Activated CD8-positive, alpha-beta memory T cell treated with anti-CD3 and anti-CD28 coated beads, Interleukin-2, amount 50 U/mL, for 1 hour (primary cell): ENCODE results near the gene DLG5.

Experiments
- DNase-seq: peaks from one replicate; pipeline ENCODE4 v3.0.0-alpha.2; 2020; ENCODE audit errors: extremely low read depth

The DLG5 gene

DNA sequence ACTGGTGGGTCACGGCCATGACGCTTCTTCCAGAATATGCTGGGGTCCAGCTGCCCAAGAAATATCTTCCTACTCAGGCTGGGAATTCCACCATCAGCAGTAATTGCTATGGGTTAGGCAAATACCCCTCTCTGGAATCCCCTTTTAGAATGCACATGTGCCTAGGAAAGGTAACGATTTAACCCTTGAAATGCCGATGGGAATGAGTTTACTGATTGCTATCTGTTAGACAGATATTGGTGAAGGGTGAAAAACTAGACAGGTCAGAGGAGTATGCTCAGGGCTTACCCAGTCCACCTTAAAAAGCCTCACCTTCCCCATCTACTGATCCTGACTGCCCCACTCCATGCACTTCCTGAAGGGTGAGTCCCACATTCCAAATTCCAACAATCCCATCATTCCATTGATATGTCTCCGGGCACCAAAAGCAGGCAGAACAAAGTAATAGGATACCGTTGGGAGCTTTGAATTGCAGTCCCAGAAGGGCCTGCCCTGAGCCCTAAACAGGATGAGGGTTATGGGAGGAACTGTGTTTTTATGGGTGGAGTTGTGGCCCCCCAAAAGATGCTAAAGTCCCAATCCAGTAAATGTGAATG is 59.3 kb downstream of the DLG5 start:
- no peak for DNase-seq

DNA sequence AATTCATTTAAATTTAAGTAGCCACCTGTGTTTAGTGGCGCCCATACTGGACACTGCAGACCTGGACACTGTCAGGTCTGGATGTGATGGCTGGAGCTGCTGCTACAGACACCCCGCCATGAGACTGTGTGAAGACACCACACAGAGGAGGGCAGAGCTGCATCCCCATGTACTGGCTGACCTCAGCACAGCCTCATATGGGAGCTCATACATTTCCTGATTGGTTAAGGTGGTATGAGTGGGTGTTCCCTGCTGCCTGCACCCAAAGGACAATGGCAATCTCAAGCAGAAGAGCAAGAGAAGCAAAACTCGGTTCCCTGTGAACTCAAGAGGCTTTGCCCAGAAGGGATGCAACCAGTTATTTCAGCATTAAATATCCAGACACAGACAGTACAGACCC is 60.0 kb downstream of the DLG5 start:
- no peak for DNase-seq

DNA sequence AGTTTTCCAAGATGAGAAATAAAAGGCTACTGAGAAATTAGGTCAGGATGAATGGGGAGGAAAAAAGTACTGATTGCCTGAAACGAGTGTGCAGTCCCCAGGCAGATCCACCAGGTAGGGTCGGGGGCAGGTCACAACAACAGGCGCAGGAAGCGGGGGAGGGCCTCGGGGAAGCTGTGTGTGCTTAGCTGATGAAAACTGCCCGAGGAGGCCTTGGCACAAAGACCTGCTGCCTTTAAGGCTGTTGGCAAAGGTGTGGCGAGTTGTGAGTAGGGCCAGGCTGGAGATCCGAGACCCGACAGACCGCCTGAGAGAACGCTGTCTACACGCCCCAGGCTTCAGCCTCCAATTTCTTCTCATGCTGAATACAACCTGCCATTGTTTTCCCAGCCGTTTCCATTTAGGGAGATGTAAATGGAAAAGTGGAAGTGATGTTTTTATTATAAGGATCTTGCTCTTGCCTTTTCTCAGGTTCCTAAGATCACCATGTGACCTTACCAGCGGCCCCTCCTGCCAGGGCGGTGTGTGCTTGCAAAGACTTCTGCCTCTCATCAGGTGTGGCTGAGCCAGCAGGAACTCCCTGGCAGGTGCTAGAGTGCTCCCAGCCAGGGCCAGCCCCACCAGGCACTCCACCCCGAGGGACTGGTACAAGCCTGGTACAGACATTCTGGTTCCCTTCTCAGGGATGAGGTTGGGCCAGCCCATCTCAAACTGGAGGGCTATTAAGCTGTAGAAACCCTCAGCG is 60.8 kb downstream of the DLG5 start:
- DNase-seq: no peak

DNA sequence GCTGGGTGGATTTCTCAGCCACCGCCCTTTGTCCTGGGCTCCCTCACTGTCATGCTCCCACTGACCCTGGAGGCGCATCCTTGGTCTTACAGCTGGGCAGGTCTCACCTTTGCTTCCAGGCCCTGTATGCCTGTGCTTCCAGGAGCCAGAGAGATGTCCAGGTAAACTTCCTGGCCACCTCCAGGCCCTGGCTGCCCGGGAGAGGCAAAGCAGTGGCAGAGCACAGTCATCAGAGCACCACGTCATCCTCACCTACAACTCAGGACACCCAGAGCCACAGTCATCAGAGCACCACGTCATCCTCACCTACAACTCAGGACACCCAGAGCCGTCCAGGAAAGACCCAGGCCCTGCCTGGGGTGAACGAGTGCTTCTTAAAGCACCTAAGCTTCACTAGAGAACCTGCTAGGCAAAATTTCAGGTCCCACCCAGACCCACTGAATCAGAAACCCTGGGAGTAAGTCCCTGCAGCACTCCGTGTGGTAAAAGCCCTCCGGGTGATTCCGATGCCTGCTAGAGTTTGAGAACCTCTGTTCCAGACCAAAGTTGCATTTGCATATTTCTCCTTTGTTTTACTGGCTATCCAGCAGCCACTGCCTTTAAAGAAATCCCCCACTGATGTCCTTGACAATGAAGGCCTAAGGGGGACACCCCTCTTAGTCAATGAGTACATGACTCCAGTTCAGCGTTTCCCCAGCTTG is 62.3 kb downstream of the DLG5 start:
- DNase-seq: no peak

DNA sequence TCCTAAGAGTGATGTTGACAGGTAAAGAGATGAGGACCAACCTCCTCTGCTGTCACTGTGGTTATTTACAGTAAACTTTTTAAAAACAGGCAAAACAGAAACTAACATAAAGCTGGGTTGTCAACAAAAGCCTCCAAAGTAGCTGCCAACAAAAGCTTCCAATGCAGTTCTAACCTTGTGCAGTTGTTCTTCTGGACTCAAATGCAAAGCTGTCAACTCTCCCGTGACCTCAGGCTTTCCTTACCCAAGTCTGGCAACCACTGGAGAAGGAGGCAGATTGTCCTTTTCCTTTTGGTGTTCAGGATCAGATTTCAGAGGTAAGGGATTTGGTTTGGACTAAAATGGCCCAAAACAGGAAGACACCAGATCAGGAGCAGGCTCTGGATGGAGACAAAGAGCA is 63.1 kb downstream of the DLG5 start:
- DNase-seq: no peak

DNA sequence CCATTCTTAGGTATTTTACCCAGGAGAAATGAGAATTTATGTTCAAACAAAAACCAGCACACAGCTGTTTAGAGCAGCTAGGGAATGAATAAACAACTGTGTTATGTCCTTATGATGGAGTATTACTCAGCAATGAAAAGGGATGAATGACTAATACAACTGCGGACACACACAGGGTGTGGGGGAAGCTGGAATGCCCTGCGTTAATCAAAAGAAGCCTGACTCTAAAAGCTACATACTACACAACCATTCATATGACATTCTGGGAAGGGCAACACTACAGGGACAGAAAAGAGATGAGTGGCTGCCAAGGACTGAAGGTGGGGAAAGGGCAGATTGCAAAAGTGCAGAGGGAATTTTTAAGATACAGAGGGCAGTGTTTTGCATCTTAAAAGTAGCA is 64.0 kb downstream of the DLG5 start:
- no peak for DNase-seq

DNA sequence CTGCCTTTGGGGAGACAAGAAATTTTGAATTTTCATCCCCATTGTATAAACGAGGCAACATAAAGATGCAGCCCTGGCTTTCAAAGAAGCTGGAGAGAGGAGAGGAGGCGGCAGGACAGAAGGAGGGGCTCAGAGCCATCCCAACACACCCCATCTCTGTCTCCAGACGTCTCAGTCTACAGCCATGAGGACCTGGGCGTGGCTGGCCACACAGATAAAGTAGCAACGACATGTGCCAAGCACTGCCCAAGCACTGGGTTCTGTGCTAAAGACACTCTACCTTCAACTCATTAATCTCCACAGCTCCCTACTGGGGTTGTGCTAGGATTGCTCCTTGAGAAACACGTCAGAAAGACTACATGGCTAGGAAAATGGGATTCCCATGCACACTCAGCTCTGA is 65.2 kb downstream of the DLG5 start:
- no peak for DNase-seq

DNA sequence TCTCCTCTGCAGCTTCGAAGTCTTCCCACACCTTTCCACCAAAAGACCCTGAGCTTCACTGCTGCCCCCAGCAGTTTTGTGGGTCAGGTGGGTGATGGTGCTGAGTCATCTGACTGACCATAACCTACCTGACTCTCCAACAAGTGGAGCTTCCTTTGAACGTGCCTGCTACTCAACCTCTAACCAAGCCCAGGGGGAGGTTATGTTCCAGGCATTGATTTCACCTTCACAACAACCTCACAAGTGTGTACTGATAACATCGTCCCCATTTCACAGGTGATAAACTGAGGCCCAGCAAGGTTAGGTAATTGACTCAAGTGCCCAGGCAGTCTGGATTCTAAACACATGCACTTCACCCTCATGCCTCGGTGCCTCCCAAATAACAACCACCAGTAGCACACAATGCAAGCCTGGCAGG is 66.7 kb downstream of the DLG5 start:
- no peak for DNase-seq

DNA sequence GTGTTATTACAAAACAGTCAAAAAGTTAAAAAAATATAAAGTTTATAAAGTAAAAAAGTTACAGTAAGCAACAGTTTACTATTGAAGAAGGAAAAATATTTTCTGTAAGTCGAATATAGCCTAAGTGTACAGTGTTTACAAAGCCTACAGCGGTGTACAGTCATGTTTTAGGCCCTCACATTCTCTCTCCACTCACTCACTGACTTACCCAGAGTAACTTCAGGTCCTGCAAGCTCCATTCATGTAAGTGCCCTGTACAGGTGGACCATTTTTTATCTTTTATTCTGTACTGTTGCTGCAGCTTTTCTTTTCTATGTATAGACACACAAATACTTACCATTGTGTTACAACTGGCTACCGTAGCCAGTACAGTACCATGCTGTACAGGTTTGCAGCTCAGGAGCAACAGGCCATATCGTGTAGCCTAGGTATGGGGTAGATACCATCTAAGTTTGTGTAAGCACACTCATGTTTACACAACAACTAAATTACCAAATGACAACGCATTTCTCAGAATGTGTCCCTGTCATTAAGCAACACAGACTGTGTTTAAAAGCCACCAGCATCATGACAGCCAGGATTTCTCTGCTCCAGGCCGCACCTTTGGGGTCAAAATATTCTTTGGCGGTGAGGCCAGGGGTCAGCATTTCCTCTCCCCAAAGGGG is 67.2 kb downstream of the DLG5 start:
- DNase-seq: no peak

DNA sequence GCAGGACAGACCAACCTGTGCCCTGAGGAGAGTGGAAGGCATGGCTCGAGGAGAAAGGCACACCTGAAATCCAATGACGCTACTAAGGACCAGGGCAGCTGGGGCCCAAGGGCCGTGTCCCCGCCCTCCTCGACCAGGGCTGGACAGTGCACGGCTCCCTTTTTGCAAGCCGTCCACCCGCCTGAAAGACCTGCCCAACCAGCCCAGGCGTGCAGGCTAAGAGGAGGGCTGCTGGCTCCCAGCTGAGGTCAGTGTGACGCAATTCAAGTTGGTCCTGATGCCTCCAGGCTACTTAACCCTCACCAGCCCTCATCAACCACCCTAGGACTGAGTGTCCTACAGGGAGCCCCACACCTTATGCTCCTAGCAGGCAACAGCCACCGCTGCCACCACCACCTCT is 69.3 kb downstream of the DLG5 start:
- no peak for DNase-seq

DNA sequence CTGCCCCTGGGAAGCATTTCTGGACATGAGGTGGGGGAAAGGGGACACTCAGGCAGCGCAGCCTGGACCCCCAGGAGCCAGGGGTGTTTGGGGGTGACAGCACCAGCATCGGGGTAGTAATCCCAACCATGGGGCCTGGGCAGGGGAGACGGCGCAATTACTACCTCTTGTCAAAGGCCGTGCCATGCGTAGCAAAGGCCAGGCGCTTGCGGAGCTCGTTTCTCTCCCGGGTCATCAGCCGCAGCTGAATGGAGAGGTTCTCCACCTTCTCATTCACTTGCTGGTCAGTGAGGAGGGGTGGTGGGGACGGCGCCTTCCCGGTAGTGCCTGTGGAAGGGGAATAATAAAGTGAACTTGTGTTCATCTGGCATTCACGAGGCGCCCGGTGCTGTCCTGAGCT is 70.0 kb downstream of the DLG5 start:
- no peak for DNase-seq

DNA sequence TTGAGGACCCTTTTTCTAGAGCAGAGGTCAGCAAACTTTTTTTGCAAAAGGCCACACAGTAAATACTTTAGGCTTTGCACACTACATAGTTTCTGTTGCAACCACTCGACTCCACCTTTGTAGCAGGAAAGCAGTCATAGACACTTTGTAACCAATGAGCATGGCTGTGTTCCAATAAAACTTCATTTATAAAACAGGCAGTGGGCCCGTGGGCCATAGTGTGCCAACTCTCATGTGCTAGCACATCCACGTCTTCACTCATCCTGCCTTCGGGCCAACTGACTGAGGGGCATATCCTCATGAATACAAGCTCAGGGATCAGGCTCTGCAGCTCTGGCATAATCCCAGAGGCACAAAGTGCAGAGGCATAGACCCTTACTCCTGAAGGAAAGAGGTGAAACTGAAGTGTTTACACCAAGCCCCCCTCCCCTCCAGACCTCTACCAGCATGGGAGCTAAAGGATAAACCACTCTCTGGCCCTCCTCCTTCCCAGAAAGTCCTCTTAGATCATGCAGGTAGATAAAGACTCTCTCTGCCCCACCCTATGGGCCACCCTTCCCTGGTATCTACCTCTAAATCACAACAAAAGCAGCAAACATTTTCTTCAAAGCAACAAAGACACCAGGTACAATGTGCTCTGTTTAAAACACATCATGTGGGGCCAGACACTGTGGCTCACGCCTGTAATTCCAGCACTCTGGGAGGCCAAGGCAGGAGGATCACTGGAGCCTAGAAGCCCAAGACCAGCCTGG is 71.0 kb downstream of the DLG5 start:
- DNase-seq: no peak

DNA sequence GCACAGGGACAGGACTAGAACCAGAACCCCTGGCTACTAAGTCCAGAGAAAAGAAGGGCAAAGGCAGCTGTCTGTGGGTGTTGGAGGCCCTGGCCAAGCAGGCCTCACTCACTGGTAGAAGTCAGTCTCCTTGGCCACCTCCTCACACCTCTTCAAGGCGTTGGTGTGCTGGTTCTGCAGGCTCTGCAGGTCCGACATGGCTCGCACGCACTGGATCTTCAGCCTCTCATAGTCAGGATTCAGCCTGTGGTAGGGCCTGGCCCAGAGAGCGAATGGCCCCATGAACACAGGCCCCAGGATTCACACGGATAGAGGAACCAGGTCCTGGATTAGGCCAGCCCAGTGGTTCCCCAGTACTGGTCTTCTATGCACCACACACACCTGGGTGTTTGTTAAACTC is 72.4 kb downstream of the DLG5 start:
- no peak for DNase-seq

DNA sequence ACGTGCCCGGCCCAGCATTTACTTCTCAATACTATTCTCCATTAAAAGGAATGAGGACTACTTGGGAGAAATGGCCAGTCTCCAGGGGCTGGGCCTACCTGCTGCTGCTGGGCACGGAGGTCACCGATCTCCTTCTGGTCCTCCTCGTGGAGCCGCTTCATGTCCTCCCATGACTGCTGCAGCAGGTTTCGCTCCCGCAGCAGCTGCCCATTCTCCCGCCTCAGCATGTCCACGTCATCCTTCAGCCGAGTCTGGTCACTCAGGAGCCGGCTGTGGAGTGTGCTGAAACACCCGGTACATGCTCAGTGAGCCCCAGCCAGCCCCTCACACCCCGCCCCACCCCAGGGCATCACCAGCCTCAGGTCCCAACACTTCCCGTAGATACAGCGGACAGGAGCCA is 73.3 kb downstream of the DLG5 start:
- DNase-seq: no peak

DNA sequence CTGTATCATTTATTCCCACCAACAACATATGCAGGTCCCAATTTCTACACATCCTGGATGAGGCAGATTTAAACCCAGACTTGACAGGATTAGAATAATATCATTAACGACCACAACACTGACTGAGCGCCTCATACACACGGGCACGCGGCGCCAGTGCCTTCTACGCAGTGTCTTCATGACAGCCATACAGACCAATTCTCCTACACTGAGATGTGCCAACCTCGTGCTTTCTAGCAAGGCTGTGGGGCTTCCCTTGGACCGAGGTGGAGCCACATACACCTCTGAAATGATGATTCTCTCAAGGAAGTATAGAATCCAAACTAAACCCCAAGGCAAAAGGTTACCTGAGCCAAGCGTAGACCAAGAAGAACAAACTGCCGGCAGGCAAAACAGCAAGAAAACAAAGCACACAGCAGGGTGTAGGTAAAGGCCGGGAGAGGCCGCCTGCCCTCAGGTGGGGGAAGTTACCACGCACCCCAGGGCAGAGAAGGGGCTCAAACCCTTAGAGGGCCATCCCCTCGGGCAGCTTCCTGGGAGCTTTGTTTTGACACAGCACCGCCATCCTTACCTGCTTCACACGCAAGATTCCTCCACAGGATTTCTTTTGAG is 75.8 kb downstream of the DLG5 start:
- DNase-seq: no peak

DNA sequence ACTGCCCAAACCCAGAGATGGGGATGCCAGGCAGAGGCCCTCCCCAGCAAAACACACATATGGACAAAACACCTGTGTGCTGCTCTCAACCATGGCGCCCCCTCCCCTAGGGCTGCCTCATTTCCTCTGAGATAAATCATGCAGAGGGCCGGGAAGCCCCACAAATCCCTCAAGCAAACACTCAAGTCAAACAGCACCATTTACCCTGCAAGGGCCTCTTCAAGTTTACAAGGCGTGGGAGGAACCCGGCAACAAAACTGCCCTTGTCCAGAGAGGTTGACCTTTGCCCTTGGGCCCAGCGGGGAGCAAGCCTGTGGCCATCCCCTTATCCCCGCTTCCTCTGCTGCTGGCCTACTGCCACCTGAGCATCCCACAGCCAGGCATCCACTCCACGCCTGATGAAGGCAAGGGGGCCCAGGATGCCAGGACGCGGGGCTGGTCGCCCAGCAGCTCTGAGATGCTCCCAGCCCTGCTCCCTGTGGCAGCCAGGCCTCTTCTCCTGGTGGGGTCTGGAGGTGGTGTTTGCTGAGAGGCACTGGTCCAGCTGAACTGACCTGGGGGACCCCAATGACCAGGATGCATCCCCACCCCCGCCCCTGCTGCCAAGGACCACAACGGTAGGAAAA is 77.4 kb downstream of the DLG5 start:
- no peak for DNase-seq

DNA sequence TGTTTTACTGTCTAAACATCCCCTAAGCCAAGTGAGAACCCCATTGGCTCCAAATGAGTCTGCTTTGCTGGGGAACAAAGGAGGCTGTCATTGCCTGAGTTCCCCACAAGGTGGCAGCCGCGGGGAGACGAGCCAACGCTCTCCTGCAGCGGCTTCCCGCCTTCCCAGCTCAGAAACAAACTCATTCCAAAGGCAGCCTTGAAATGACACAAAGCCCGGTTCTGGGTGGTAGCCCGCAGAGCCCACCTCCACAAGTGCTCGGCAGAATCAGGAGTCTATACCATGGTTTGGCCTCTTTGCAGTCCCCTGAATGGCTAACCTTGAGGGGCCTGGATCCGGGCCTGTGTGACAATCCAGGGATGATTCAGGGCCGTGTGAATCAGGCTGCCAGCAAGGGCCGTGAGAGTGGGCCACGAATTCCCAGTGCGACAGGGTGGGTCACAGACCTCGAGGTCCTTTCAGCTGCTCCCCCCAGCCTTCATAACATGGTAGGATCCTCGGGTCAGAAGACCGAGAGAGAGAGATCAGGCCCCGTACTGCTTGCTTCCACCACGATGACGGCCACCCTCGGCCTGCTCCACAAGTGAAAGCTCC is 79.7 kb downstream of the DLG5 start:
- DNase-seq: no peak

DNA sequence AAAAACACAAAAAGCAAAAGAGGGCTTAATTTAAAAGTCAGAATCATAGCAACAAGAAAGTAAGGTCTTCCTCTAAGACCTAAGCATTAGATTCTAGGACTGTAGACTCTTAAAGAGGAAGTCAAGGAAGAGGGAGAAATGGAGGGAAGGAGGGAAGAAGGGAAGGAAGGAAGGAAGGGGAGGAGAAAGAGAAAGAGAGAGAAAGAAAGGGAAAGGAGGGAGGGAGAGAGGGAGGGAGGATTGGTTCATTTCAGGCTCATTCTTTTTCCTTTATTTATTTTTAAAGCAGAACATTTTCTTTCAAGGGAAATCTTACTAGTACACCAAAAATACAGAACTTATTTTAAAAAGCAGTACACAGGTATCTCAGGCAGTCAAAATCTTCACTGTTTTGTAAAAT is 81.1 kb downstream of the DLG5 start:
- DNase-seq: no peak

DNA sequence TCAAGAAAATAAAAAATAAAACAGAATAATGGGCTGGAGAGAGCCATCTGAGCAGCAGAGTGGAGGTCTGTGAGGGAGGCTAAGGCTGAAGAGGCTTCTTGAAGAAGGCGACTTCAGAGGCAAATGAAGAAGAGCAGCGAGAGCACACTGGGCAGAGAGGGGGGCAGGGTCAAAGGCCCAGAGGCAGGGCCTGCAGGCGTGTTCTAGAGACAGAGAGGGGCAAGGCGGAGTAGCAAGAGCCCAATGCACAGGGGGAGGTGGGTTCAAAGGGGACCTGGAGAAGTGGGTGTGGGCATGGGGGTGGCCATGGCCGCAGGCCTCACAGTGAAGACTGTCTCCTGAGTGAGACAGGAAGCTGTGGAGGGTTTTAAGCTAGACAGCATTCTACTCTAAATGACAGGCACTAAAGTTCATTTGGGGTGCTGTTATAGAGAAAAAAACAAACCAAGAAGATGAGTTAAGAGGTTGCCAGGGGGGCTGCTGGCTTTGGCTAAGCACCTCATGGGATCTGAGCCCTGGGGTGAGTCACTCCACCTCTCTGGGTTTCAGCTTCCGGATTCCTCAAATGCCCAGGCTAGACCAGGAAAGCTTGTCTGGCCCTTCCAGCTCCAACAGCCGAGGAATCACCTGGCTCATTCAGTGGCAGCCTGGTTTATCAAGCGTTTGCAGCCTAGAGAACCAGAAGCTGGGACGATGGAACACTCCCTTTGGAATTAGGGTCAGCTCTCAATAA is 81.7 kb downstream of the DLG5 start:
- DNase-seq: no peak

DNA sequence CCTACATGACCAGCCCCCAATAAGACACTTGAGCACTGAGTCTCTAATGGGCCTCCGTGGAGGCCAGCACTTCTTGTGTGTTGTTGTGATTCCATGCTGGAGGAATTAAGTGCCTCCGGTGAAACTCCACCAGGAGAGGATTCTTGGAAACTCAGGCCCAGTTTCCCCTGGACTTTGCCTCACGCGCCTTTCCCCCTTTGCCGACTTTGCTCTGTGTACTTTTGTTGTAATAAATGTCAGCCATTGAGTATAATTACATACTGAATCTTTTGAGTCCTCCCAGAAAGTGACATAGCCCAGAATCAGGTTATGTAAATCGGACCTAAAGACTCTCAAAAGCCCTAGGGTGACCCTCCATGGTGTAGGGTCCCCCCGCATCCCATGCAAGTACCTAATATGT is 82.4 kb downstream of the DLG5 start:
- DNase-seq: no peak
